EL (cell line): ENCODE data around the gene RAB31.

Source experiments
- DNase-seq: peaks from one replicate; pipeline ENCODE4 v3.0.0-alpha.2; 2016

Gene RAB31

DNA sequence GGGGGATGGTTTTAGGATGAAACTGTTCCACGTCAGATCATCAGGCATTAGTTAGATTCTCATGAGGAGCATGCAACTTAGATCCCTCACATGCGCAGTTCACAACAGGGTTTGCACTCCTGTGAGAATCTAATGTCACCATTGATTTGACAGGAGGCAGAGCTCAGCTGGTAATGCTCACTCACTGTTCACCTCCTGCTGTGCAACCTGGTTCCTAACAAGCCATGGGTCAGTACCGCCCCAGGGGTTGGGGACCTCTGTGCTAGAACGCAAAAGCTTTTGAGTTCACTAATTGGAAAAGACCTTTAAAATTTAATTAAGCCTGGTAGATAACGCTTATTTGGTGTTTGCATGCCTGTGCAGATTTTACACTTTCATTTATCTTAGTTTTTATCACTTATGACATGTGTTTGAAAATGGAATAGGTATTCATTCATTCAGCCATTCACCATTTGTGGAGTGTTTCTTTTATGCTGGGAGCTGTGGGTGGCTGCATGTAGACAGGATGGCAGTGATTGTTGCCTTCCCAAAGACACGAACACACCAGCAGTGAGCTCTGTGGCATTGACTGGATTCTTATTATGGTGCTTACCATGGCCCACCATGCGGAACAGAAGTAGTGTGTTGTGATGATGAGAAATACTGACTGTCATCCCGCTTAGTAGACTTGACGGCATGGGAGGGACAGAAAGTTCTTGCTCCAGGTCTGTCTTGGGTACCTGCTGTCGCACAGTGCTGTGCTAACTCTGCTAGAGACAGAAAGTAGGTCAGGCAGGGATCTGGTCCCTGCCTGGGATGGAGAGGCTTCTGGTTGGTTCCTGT lies 6.4 kb downstream of the RAB31 start:
- DNase-seq: no peak

DNA sequence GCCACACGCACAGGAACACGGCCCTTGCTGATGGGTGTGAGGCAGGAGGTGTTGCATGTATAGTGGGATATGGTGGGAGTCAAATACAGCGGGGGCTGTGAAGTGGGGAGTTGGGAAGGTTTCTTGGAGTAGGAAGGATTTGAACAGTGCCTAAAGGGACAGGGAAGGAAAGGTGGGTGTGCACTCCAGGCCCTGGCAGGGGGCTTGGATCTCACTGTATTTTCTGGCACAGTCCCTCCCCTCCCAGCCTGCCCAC lies 6.9 kb downstream of the RAB31 start:
- DNase-seq: no peak

GRCh38 chr18:9715978-9716774 lies 8.1 kb downstream of the RAB31 start:
- DNase-seq: no peak

DNA sequence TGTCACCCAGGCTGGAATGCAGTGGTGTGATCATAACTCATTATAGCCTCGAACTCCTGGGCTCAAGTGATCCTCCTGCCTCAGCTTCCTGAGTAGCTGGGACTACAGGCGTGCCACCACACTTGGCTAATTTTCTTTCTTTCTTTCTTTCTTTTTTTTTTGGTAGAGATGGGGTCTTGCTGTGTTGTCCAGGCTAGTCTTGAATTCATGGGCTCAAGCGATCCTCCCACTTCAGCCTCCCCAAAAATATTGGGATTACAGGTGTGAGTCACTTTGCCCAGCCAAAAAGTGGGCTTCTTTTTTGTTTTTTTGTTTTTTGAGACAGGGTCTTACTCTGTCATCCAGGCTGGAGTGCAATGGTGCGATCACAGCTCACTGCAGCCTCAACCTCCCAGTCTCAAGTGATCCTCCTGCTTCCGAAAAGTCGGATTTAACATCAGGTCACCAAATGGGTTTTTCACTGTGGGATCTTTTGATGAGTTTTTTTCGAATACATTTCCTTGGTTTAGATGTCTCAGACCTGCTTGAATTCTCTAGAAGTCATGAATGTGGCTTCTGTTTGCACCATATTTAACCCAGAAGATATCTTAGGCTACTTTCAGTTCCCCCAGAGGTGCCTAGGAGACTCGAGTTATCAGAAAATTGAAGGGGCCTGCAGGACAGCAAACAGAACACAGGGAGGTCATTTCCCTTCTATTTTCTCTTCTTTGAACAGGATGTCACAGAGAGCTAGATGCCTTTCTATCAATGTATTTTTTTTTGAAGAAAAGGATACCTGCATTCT lies 8.9 kb downstream of the RAB31 start:
- no peak for DNase-seq

DNA sequence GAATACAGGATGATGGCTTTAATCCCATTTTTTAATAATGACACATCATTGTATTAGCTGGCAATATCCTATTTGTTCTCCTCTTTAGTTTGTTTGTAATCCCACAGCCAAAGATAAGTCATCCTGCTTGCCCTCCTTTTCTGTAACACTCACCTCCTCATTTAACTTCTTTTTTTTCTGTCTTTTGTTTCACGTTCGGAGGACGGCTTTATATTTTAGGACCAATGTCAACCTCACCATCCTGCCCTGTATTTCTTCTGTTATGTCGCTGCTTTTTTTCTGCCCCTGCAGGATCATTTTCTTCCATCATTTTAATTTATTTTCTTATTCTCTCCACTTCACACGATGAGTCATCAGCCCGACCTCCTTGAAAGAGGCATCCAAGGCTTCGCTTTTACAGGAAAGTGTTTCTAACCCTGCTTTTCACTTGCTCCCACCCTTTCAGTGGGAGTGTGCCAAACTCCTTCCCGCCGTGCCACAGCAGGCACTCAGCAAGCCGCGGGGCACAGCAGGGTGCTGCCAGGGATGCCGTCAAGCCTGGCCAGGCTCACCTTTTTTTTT lies 11.4 kb downstream of the RAB31 start:
- peak; percentile 91 for DNase-seq

DNA sequence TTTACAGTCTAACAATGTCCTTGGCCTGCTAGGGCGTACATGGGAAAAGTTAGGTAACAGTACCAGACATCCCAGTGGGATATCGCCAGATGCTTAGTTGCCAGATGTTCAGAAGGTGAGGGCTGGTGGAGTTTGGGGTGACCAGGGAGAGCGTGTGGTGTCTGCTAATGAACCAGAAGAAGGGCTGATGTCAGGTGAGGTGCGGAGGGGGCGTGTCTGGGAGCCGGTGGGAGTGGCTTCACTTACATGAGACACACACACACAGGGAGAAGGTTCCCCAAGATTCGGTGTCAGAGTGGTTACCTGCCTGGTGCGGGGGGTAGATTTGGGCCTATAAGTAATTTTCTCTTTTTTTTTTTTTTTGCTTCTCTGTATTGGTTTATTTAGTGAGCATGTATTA lies 12.2 kb downstream of the RAB31 start:
- no peak for DNase-seq

- DNase-seq: no peak
These were observed 13.9 kb downstream of the RAB31 start for GRCh38 chr18:9721893-9722550.

GRCh38 chr18:9722691-9723090 lies 14.6 kb downstream of the RAB31 start:
- DNase-seq: no peak

GRCh38 chr18:9724797-9725585 lies 16.9 kb downstream of the RAB31 start:
- DNase-seq: no peak

GRCh38 chr18:9726175-9726574 lies 18.1 kb downstream of the RAB31 start:
- no peak for DNase-seq

- no peak for DNase-seq
These were observed 18.8 kb downstream of the RAB31 start for GRCh38 chr18:9726936-9727335.

DNA sequence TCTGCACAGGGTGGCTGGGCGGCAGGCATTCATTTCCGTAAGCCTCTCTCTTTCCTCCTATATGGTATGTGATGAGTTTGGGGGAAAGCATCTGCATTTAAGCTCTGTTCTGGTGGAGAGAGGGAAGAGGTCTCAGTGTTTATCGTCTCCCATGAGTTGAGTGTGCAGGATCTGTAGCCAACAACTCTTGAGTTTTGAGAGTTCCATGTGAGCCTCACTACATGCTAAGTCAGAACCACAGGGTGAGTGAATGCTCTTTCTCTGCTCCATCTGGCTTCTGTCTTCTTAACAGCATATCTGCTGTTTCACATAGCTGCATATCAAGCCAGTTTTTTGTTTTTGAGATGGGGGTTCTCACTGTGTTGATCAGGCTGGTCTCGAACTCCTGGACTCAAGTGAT lies 22.7 kb downstream of the RAB31 start:
- DNase-seq: no peak

DNA sequence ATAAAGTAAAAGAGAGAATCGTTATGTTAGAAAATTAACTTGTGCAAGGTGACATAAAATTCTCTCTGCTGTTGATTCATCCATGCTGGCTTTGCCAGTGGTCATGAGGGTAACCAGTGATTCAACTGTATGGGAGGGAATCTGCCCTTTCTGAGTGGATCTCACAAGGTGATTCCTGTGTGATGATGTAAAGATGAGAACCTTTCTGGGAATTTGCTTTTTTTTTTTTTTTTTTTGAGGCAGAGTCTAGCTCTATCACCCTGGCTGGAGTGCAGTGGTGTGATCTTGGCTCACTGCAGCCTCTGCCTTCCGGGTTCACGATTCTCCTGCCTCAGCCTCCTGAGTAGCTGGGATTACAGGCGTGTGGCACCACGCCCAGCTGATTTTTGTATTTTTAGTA lies 23.3 kb downstream of the RAB31 start:
- peak; percentile 86 for DNase-seq

DNA sequence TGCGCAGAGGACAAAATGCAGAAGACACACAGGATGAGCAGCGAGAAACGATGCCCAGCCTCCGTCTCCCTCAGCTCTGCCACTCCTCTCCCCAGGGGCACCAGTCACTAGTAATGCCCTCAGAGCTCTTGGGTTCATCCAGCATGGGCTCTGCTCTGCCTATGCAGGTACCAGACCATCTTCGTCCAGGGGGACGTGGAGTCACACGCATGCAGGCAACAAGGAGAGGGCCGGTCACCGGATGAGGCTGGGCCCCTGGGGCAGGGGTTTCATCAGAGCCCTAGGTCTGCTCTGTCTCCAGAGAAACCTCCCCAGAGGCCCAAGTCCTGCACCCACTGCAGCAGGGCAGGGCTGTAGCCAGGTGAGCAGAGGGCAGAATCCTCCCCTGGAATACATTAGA lies 23.9 kb downstream of the RAB31 start:
- DNase-seq: no peak

- DNase-seq: no peak
These were observed 26.1 kb downstream of the RAB31 start for GRCh38 chr18:9734189-9734588.

- DNase-seq: no peak
These were observed 27.1 kb downstream of the RAB31 start for GRCh38 chr18:9735238-9735637.

- no peak for DNase-seq
These were observed 27.8 kb downstream of the RAB31 start for GRCh38 chr18:9735879-9736278.

DNA sequence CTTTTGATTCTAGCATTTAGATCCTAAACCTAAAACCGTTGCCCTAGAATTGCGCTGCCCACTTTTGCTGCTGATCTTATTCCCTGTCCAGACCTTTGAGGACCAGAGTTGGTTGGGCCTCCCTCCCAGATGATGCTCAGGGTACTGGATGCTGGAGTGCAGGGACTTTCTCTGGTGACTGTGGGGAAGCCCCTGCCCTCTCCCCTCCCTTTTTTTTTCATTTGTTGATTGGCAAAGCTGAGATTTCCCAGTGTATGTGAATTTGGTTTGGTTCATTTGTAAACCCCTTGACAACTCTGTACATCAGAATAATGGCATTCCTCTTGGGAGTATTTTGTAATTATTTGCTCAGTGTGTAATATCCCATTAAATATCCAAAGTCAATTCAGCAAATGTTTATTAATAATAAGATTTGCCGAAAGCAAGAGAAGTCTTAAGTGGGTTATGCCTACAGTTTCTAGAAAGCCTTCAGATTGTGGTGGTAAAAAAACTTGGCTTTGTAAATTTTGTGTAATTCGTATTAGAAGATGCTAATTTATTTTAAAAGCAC lies 28.3 kb downstream of the RAB31 start:
- no peak for DNase-seq

DNA sequence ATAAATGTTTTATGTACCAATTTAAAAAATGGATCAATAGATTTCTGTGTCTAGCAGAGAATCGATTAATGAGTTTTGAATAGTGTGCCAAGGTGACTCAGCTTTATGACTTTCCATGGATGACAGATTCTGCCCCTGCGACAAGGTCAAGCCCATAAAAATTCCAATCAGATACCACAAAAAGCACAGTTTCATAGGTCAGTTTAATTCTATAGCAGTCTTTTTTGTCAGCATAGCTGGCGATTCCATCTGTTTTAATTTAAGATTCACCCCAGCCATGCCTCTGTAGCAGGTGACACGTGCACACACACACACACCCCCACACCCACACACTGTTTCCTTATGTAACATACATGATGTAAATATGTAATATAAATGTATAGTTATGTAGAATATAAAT lies 28.9 kb downstream of the RAB31 start:
- DNase-seq: peak; percentile 65

DNA sequence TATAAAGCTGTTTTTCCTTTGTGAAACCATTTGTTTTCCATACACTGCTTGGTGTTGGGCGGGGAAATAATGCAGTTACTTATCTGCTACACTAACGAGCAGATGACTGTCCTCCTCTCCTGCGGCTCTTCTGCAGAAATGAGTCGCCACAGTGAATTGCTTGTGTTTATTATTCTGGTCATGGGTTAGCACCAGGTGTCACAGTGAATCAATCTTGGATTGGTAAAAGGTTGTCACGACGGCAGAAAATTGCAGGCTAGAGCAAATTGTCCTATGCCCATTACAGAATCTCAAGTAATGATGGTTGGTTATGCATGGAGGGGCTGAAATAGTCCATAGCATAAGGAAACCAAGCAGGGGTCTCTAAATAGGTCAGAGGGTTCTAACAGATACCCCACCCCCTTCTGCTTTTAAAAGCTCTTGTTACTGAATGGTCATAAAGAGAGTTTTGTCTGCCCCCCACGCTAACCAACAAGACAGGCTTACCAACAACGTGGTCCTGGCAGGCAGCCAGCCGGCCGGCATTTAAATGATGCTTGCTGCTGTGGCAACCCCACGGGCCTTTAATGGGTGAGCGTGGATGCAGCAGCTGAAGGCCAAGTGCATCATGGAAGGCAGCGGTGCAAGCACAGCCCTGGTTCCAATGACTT lies 29.5 kb downstream of the RAB31 start:
- DNase-seq: peak; percentile 50

GRCh38 chr18:9738266-9738969 lies 30.3 kb downstream of the RAB31 start:
- DNase-seq: no peak
